C4-2B (cell line): ENCODE measurements around the gene PPME1.

Experiments
- ZFX ChIP-seq: fragments of 450-650 bp; IDR thresholded peaks from 2 replicates; pipeline ENCODE4 v1.6.1; 2017
- TF ChIP-seq, protein P1 (sequence below): fragments of 450-650 bp; conservative IDR thresholded peaks from 2 replicates; pipeline ENCODE4 v1.5.1; 2017; ENCODE audit warnings: mild to moderate bottlenecking

DNA sequence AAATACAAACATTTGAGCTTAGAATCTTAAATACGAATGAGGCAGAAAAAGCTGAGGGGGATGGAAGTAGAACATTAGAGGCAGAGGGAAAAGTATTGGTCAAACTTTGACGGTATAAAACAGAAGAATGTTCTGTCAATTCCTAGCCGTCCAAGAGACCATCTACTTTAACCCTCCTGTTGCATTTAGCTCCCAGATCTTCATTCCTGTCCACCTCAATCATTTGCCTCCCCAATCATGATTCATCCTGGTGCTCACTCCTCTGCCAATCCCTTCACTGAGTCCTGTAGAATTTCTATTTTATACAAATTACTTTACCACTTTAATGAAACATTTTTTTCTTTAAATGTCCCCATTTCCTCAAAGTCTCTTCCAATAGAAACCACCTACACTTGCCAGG is 28.5 kb upstream of the PPME1 start:
- TF ChIP-seq, protein P1, sequence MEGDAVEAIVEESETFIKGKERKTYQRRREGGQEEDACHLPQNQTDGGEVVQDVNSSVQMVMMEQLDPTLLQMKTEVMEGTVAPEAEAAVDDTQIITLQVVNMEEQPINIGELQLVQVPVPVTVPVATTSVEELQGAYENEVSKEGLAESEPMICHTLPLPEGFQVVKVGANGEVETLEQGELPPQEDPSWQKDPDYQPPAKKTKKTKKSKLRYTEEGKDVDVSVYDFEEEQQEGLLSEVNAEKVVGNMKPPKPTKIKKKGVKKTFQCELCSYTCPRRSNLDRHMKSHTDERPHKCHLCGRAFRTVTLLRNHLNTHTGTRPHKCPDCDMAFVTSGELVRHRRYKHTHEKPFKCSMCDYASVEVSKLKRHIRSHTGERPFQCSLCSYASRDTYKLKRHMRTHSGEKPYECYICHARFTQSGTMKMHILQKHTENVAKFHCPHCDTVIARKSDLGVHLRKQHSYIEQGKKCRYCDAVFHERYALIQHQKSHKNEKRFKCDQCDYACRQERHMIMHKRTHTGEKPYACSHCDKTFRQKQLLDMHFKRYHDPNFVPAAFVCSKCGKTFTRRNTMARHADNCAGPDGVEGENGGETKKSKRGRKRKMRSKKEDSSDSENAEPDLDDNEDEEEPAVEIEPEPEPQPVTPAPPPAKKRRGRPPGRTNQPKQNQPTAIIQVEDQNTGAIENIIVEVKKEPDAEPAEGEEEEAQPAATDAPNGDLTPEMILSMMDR: no peak
- TF ChIP-seq ZFX: no peak
